Activated naive CD4-positive, alpha-beta T cell treated with Interleukin-2 at 50 U/mL for 16 hours (primary cell): Measurements from ENCODE around the gene RAB33B.

Experiments used
- DNase-seq: peaks from one replicate; pipeline ENCODE4 v3.0.0-alpha.2; 2020

The RAB33B gene

DNA sequence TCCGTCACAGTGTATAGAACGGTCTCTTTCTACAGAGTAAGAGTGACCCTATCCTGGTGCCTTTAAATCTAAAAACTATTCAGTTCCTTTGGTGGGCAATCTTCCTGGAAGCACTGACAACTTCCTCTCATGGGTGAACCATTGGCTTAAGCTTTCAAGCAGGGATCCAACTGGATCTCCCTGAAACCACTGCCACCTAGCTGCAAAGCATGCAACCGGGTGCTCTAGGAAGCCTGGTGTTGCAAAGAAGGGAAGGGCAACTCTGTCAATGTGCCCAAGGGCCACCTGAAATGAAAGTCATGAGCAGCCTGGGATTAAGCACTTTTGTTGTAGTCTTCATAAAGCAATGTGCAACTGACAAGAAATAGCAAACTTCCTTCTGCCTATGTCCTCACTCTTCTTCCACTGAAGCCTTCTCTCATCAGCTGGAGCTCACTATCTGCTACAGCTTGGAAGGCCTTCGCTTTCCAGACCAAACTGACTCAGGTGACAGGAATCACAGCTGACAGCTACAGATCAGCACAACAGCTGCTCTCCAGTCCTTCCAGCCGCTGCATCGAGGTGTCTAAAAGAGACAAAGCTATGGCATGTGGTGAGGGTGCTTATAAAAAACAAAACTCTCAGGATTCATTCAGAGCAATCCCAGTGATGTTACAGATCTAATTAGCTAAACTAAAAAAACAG lies 55.9 kb downstream of the RAB33B start:
- DNase-seq = no peak

DNA sequence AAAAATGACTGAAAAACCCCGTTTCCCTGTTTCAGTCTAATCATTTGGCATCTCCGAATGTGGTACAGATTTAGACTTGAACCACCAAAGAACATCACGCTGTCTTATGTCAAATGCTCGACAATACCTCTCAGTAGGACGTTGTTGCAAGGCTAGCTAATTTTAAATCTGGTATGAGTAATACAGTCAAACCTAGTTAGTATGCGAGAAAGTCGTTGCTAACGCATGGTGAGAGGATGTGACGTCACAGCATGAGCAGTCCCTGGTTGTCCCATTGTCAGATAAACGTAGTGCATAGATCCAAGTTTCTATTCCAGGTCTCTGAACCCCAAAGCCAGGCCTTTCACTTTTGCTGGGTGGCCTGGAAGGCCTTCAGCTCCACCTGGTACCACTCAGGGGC lies 57.4 kb downstream of the RAB33B start:
- no peak for DNase-seq

DNA sequence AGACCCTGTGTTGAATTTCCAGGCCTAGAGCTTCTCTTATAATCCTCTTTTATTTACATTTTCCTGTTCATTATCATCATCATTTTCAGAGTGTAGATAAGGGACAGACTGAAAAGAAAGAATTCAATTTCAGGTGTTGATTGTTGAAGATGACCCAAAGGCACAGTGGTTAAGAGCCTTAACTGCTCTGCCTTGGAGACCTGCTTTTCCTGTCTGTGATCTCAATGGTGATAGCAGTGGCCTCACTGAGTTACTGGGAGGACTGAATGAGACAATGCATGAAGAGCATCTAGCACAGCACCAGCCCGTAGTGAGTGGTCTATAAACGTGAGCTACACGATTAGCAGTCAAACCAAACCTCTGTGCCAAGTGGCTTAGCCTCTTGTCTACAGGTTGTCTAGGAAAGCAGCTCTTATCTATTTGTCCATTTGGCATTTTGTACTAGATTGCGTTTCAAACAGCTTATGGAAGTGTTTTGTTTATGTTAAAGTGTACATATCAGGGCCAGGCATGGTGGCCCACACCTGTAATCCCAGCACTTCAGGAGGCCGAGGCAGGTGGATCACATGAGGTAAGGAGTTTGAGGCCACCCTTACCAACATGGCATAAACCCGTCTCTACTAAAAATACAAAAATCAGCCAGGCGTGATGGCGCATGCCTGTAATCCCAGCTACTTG lies 60.6 kb downstream of the RAB33B start:
- no peak for DNase-seq

DNA sequence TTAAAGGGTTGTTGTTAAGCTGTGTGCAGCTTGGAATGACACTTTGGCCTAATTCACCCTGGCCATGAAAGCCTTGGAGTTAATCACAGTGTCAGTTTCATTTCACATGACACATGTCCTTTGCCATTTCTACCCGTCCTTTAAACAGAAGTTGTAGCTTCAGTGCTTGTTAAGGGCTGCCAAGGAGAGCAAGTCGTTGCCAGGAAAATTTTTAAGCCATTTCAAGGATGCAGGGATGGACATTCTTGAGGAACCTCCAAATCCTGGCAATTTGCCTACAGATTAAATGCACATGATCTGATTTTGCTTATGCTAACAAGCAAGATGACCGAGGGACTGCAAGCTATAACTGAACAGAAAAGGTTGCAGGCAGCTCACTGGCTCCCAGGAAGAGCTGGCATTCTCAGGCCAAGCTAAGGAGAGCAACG lies 61.6 kb downstream of the RAB33B start:
- no peak for DNase-seq

DNA sequence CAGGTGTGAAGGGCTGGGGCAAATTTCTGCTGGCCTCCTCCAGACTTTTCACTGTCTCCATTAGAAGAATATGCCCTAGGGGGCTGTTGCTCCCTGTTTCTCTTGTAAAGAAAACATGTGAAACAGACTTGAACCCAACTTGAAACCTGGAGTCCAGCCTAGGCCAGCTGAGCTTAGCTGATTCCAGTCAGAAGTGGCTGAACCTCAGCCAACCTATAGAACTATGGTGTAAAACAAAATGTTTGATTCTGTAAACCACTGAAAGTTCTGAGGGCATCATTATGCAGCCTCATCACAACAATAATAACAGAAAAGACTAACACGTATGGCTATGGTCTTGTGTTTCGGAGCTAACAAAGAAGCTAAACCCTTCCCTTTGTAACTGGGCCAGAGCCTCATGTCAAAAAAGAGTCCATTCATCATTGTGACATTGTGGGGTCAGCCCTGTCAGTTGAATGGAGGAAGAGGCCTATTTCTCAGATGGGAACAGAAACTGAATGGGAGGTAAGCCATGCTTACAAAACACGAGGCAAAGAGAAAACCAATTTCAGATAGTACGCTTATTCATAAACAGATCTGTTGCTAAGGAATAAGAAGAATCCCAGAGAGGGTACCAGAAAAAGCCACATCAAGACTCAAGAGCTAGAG lies 68.0 kb downstream of the RAB33B start:
- no peak for DNase-seq

DNA sequence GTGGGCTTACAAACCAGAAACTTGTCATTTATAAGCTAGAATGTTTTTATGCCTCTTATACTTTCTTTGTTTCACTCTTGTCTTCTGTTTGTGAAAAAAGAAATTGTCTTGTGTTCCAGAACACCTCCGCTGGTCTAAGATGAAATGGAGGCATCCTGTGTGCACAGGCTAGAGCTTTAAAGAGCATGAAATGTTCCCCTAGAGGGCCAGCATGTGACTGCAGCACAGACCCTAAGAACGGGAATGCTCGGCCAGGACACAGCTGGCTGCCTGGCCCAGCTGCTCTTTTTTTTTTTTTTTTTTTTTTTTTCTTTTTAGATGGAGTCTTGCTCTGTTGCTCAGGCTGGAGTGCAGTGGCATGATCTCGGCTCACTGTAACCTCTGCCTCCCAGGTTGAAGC lies 68.5 kb downstream of the RAB33B start:
- DNase-seq = no peak

DNA sequence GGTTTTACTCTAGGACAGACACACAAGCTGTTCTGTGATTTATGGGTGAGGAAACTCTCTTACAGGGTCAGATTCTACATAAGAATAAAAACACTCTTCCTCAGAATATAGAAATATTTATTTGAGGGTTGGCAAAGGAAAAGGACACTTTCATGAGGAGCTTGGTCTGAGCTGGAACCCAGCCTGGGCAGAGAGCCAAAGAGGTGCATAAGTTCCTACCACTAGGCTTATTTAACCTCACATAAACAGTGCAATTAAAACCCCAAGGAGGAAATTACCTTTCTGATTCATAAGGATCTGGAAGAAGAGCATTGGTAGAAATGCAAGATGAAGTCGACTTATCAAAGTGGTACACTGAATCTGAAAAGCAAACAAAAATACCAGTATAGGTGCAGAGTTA lies 69.2 kb downstream of the RAB33B start:
- no peak for DNase-seq

DNA sequence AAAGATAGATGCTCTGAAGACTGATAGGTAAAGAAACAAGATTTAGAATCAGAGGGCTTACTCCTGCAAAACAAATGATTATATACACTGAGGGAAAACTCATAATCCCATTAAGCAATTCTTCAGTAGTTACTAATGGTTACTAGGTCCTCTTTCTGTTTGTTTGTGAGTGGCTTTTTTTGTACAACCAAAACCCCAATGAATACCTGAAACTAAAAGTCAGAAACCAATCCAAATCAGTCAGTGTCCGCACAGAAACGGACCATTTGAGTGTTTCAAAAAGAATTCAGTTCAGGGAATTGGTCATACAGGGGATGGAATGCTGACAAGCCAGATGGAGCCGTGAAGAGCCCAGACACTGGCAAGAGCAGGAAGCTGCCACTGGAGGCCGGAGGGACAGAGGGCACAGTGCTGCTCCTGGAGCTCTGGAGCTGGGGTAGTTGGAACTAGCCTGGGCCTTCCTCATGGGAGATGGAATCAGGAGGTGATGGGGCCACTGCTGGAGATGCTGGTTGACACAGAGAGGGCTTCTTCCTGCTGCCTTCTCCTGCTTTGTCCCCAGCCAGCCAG lies 70.2 kb downstream of the RAB33B start:
- DNase-seq = no peak

DNA sequence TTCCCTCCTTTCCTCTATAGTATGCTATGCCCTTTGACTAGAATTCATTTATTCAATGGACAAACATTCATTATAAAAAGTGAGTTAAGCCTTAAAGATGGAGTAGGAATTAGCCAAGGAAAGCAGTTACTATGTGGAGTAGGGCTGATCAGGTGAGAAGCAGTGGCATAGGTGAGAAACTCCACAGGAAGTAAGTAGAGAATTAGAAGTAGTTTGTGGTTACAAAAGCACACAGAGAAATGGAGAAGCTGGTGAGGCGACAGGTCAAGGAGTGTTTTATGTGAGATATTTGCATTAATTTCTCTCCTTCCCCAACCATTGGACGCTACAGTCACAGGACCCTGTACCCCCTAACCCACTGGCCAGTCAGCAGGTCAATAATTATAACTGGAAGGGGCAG lies 71.5 kb downstream of the RAB33B start:
- DNase-seq = no peak
